Astrocyte (in vitro differentiated cells and primary cell): ENCODE results near the gene STMN1. TPM values are rescaled to one million over a fixed set of nuclear protein-coding genes. Genes with fewer than 3 reads are reported as not detected.

Source experiments
- DNase-seq: peaks from one replicate; pipeline ENCODE4 v3.0.0-alpha.2; 2010; ENCODE audit warnings: low read depth
- FAIRE-seq: peaks from 2 replicates; lab custom pipeline; 2011; peaks lifted over from hg19 to GRCh38; lab: Jason Lieb, UNC
- H2AFZ ChIP-seq: 2 replicates; pipeline ENCODE4 v1.6.0; 2012; ENCODE audit warnings: low read depth, low read length, inconsistent platforms
- H3K27ac ChIP-seq: 2 replicates; pipeline ENCODE4 v1.5.1; 2011; ENCODE audit warnings: low read depth, low read length, inconsistent platforms
- H3K27me3 ChIP-seq: 2 replicates; pipeline ENCODE4 v1.6.0; 2011; ENCODE audit warnings: low read length, inconsistent platforms; ENCODE audit not compliant: insufficient read depth
- H3K36me3 ChIP-seq: 2 replicates; pipeline ENCODE4 v1.5.1; 2011; ENCODE audit warnings: low read length, inconsistent platforms; ENCODE audit not compliant: insufficient read depth
- H3K4me1 ChIP-seq: 2 replicates; pipeline ENCODE4 v1.5.1; 2011; ENCODE audit warnings: low read length, inconsistent platforms; ENCODE audit not compliant: insufficient read depth
- H3K4me2 ChIP-seq: 2 replicates; pipeline ENCODE4 v1.6.0; 2012; ENCODE audit warnings: low read length, inconsistent platforms
- H3K4me3 ChIP-seq: 2 replicates; pipeline ENCODE4 v1.5.1; 2011; ENCODE audit warnings: low read depth, mild to moderate bottlenecking, low read length, inconsistent platforms; ENCODE audit not compliant: insufficient read depth
- H3K79me2 ChIP-seq: 2 replicates; pipeline ENCODE4 v1.6.0; 2012; ENCODE audit warnings: mild to moderate bottlenecking, low read length, inconsistent platforms; ENCODE audit not compliant: insufficient read depth
- H3K9ac ChIP-seq: 2 replicates; pipeline ENCODE4 v1.6.0; 2012; ENCODE audit warnings: mild to moderate bottlenecking, low read length, inconsistent platforms
- H3K9me3 ChIP-seq: 2 replicates; pipeline ENCODE4 v1.5.1; 2012; ENCODE audit warnings: low read depth, mild to moderate bottlenecking, low read length, inconsistent platforms; ENCODE audit not compliant: insufficient read depth
- H4K20me1 ChIP-seq: 2 replicates; pipeline ENCODE4 v1.6.0; 2012; ENCODE audit warnings: low read length, inconsistent platforms; ENCODE audit not compliant: insufficient read depth
- H3K27ac Mint-ChIP-seq: one replicate; pipeline ENCODE4 v1.8.0; 2021; ENCODE audit warnings: mild to moderate bottlenecking, mixed read lengths; ENCODE audit not compliant: unreplicated experiment
- H3K27me3 Mint-ChIP-seq: one replicate; pipeline ENCODE4 v1.8.0; 2021; ENCODE audit warnings: low read depth, mixed read lengths; ENCODE audit not compliant: unreplicated experiment
- H3K36me3 Mint-ChIP-seq: one replicate; pipeline ENCODE4 v1.8.0; 2021; ENCODE audit warnings: low read depth, mixed read lengths; ENCODE audit not compliant: unreplicated experiment
- H3K4me1 Mint-ChIP-seq: one replicate; pipeline ENCODE4 v1.8.0; 2021; ENCODE audit warnings: low read depth, mixed read lengths; ENCODE audit not compliant: unreplicated experiment
- H3K4me3 Mint-ChIP-seq: one replicate; pipeline ENCODE4 v1.8.0; 2021; ENCODE audit warnings: mild to moderate bottlenecking, moderate library complexity, mixed read lengths; ENCODE audit not compliant: unreplicated experiment
- H3K9me3 Mint-ChIP-seq: one replicate; pipeline ENCODE4 v1.8.0; 2021; ENCODE audit warnings: mild to moderate bottlenecking, mixed read lengths; ENCODE audit not compliant: unreplicated experiment
- EZH2 ChIP-seq: IDR thresholded peaks from 2 replicates; pipeline ENCODE4 v1.6.1; 2012; ENCODE audit warnings: mild to moderate bottlenecking, low read length, inconsistent platforms; ENCODE audit not compliant: insufficient read depth
- total RNA-seq: library from RNA; stranded (reverse); gene quantifications from 2 replicates; pipeline ENCODE4 v1.2.1, GENCODE V29; 2021
- TF ChIP-seq, protein P1 (sequence below): IDR thresholded peaks from 2 replicates; pipeline ENCODE4 v1.5.1; 2011; ENCODE audit warnings: low read depth, mild to moderate bottlenecking, inconsistent platforms, low read length, moderate library complexity; ENCODE audit not compliant: insufficient read depth

The STMN1 gene
- total RNA-seq, 1 donor from 2014 or later: 173 TPM

GRCh38 chr1:25897754-25898153, 8.5 kb downstream of the STMN1 start:
- Mint-ChIP-seq H3K4me3 (no peak overlapping the region), H3K9me3 (no peaks in the 10 kb centered on the region), H3K27me3 (no peaks in the 10 kb centered on the region), H3K27ac (no peak overlapping the region), H3K4me1 (peaks cover 22% of the 10 kb centered on the region), H3K36me3 (peaks cover 23% of the 10 kb centered on the region)
- DNase-seq (no peak), FAIRE-seq (no peak)
- TF ChIP-seq, protein P1, sequence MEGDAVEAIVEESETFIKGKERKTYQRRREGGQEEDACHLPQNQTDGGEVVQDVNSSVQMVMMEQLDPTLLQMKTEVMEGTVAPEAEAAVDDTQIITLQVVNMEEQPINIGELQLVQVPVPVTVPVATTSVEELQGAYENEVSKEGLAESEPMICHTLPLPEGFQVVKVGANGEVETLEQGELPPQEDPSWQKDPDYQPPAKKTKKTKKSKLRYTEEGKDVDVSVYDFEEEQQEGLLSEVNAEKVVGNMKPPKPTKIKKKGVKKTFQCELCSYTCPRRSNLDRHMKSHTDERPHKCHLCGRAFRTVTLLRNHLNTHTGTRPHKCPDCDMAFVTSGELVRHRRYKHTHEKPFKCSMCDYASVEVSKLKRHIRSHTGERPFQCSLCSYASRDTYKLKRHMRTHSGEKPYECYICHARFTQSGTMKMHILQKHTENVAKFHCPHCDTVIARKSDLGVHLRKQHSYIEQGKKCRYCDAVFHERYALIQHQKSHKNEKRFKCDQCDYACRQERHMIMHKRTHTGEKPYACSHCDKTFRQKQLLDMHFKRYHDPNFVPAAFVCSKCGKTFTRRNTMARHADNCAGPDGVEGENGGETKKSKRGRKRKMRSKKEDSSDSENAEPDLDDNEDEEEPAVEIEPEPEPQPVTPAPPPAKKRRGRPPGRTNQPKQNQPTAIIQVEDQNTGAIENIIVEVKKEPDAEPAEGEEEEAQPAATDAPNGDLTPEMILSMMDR: no peak
- no peak for TF ChIP-seq EZH2
- Histone ChIP-seq H2AFZ (no peak overlapping the region), H3K79me2 (peaks cover 34% of the 10 kb centered on the region), H3K27me3 (no peaks in the 10 kb centered on the region), H3K4me3 (no peak overlapping the region), H3K27ac (no peak overlapping the region), H3K36me3 (peaks cover 44% of the 10 kb centered on the region), H3K9ac (no peak overlapping the region), H3K4me2 (no peak overlapping the region), H4K20me1 (peaks cover 9% of the 10 kb centered on the region), H3K9me3 (no peaks in the 10 kb centered on the region), H3K4me1 (peaks cover 21% of the 10 kb centered on the region)

GRCh38 chr1:25896266-25896665, 10.0 kb downstream of the STMN1 start:
- Histone ChIP-seq H3K27ac (peak overlapping the region; percentile 11), H3K9me3 (no peaks in the 10 kb centered on the region), H3K4me2 (peak overlapping the region; percentile 28), H2AFZ (no peak overlapping the region), H3K36me3 (peaks cover 31% of the 10 kb centered on the region), H3K79me2 (peaks cover 19% of the 10 kb centered on the region), H4K20me1 (peaks cover 5% of the 10 kb centered on the region), H3K4me3 (no peak overlapping the region), H3K27me3 (no peaks in the 10 kb centered on the region), H3K9ac (peak overlapping the region; percentile 16), H3K4me1 (peaks cover 34% of the 10 kb centered on the region)
- H3K4me1 Mint-ChIP-seq: peaks cover 30% of the 10 kb centered on the region
- no peak for FAIRE-seq
- H3K9me3 Mint-ChIP-seq: no peaks in the 10 kb centered on the region
- DNase-seq: peak; percentile 42
- no peak for TF ChIP-seq EZH2
- TF ChIP-seq, protein P1: no peak
- no peak overlapping the region for H3K4me3 Mint-ChIP-seq
- H3K27ac Mint-ChIP-seq: no peak overlapping the region
- H3K27me3 Mint-ChIP-seq: no peaks in the 10 kb centered on the region
- H3K36me3 Mint-ChIP-seq: peaks cover 21% of the 10 kb centered on the region

GRCh38 chr1:25895365-25895990, 10.7 kb downstream of the STMN1 start:
- Histone ChIP-seq H3K79me2 (peaks cover 11% of the 10 kb centered on the region), H3K27ac (peak overlapping the region; percentile 11), H3K4me3 (no peak overlapping the region), H3K27me3 (no peaks in the 10 kb centered on the region), H3K9me3 (no peaks in the 10 kb centered on the region), H3K4me1 (peaks cover 39% of the 10 kb centered on the region), H3K9ac (peak overlapping the region; percentile 16), H2AFZ (no peak overlapping the region), H4K20me1 (peaks cover 5% of the 10 kb centered on the region), H3K4me2 (peak overlapping the region; percentile 28), H3K36me3 (peaks cover 23% of the 10 kb centered on the region)
- Mint-ChIP-seq H3K4me1 (peaks cover 32% of the 10 kb centered on the region), H3K36me3 (peaks cover 18% of the 10 kb centered on the region), H3K27me3 (no peaks in the 10 kb centered on the region), H3K9me3 (no peaks in the 10 kb centered on the region), H3K4me3 (peak overlapping the region; percentile 14), H3K27ac (peak overlapping the region; percentile 42)
- no peak for TF ChIP-seq EZH2
- TF ChIP-seq, protein P1: peak; percentile 98
- DNase-seq: peak; percentile 68
- FAIRE-seq: peak; percentile 88
